Activated CD8-positive, alpha-beta memory T cell treated with anti-CD3 and anti-CD28 coated beads for 36 hours (primary cell): ENCODE results near the gene CPEB3. TPM values are rescaled to one million over a fixed set of nuclear protein-coding genes. Genes with fewer than 3 reads are reported as not detected.

Experiments
- CTCF ChIA-PET: fragments of 350-600 bp; sonication (Branson Sonifier 250); formaldehyde crosslinking; loops from one replicate; lab custom pipeline; 2021; ENCODE audit warnings: antibody characterized with exemption; lab: Charles Lee
- POLR2A ChIA-PET: fragments of 350-600 bp; sonication (Branson Sonifier 250); formaldehyde crosslinking; loops from one replicate; lab custom pipeline; 2021; ENCODE audit warnings: antibody characterized with exemption; lab: Charles Lee
- total RNA-seq, 2 experiments: library from RNA; stranded (reverse); gene quantifications; one replicate each; pipeline ENCODE4 v1.2.3, GENCODE V29; 2021

Gene CPEB3
- total RNA-seq, 2 experiments from 2014 or later = 1.8 to 2.1 TPM

- CTCF ChIA-PET = interaction anchor here (0.7 to 1.1 kb wide), 2 partner anchors 47 to 64 kb away, joined by 3 to 5 read pairs; no protein-coding TSS in a partner anchor
- POLR2A ChIA-PET = no interaction called here
Observed at GRCh38 chr10:92284112-92284704, 6.7 kb downstream of the CPEB3 start.

- ChIA-PET CTCF (no interaction called here), POLR2A (no interaction called here)
Observed at GRCh38 chr10:92278996-92279696, 11.7 kb downstream of the CPEB3 start.

GRCh38 chr10:92274071-92274470 lies 16.8 kb downstream of the CPEB3 start:
- POLR2A ChIA-PET = no interaction called here

GRCh38 chr10:92268748-92269147 lies 22.1 kb downstream of the CPEB3 start:
- ChIA-PET POLR2A (no interaction called here), CTCF (no interaction called here)

More at GRCh38 chr10:92274071-92274470, 16.8 kb downstream of the CPEB3 start:
- CTCF ChIA-PET = no interaction called here

GRCh38 chr10:92267343-92267742 lies 23.5 kb downstream of the CPEB3 start:
- ChIA-PET POLR2A (no interaction called here), CTCF (interaction anchor here (0.7 kb wide), 1 partner anchor 198 kb away, joined by 3 read pairs; no protein-coding TSS in a partner anchor)

GRCh38 chr10:92265687-92266258 lies 25.1 kb downstream of the CPEB3 start:
- CTCF ChIA-PET = interaction anchor here (1.1 kb wide), 1 partner anchor 24 kb away, joined by 3 read pairs; no protein-coding TSS in a partner anchor
- POLR2A ChIA-PET = no interaction called here

- POLR2A ChIA-PET = no interaction called here
- CTCF ChIA-PET = no interaction called here
Observed at GRCh38 chr10:92264249-92264648, 26.6 kb downstream of the CPEB3 start.

GRCh38 chr10:92263396-92263795 lies 27.5 kb downstream of the CPEB3 start:
- ChIA-PET CTCF (no interaction called here), POLR2A (no interaction called here)

GRCh38 chr10:92248566-92248965 lies 42.3 kb downstream of the CPEB3 start:
- POLR2A ChIA-PET = no interaction called here
- CTCF ChIA-PET = interaction anchor here (0.5 kb wide), 1 partner anchor 460 kb away, joined by 5 read pairs; no protein-coding TSS in a partner anchor

- POLR2A ChIA-PET = interaction anchor here (0.7 kb wide), 1 partner anchor 47 kb away, joined by 6 read pairs; no protein-coding TSS in a partner anchor
- CTCF ChIA-PET = no interaction called here
Observed at GRCh38 chr10:92244796-92245195, 46.1 kb downstream of the CPEB3 start.

- POLR2A ChIA-PET = interaction anchor here (0.6 kb wide), 1 partner anchor 10 kb away, joined by 4 read pairs; no protein-coding TSS in a partner anchor
- CTCF ChIA-PET = no interaction called here
Observed at GRCh38 chr10:92242910-92243671, 47.8 kb downstream of the CPEB3 start.

GRCh38 chr10:92242380-92242779 lies 48.5 kb downstream of the CPEB3 start:
- ChIA-PET POLR2A (interaction anchor here (0.5 kb wide), 1 partner anchor 113 kb away, joined by 4 read pairs; no protein-coding TSS in a partner anchor), CTCF (no interaction called here)

- ChIA-PET POLR2A (no interaction called here), CTCF (no interaction called here)
Observed at GRCh38 chr10:92241501-92241900, 49.4 kb downstream of the CPEB3 start.

GRCh38 chr10:92241158-92241500 lies 49.7 kb downstream of the CPEB3 start:
- ChIA-PET POLR2A (no interaction called here), CTCF (no interaction called here)

GRCh38 chr10:92240289-92241157 lies 50.4 kb downstream of the CPEB3 start:
- POLR2A ChIA-PET = no interaction called here
- CTCF ChIA-PET = no interaction called here

GRCh38 chr10:92239600-92240288 lies 51.1 kb downstream of the CPEB3 start:
- ChIA-PET CTCF (no interaction called here), POLR2A (no interaction called here)

GRCh38 chr10:92239151-92239599 lies 51.7 kb downstream of the CPEB3 start:
- CTCF ChIA-PET = no interaction called here
- POLR2A ChIA-PET = no interaction called here

GRCh38 chr10:92238586-92239098 lies 52.2 kb downstream of the CPEB3 start:
- ChIA-PET CTCF (no interaction called here), POLR2A (no interaction called here)
